Lower lobe of right lung (tissue), 2 donors: ENCODE data around the gene CELSR1. TPM values are rescaled to one million over a fixed set of nuclear protein-coding genes. Genes with fewer than 3 reads are reported as not detected.

Experiments used
- ATAC-seq, 2 donors: fragments of 200-7000 bp; cut with Tn5 transposase; one replicate each; pipeline ENCODE4 v1.9.1; 2020 to 2022; ENCODE audit warnings: mild to moderate bottlenecking in 2 of 2, moderate library complexity in 2 of 2
- DNase-seq: peaks from one replicate; pipeline ENCODE4 v3.0.0-alpha.2; 2020
- H3K27ac ChIP-seq: fragments of 200-600 bp; one replicate; pipeline ENCODE4 v1.8.0; 2022
- H3K27me3 ChIP-seq: fragments of 200-600 bp; one replicate; pipeline ENCODE4 v1.8.0; 2022; ENCODE audit warnings: low read depth
- H3K36me3 ChIP-seq: fragments of 200-600 bp; one replicate; pipeline ENCODE4 v1.8.0; 2022; ENCODE audit warnings: mild to moderate bottlenecking
- H3K4me1 ChIP-seq: fragments of 200-600 bp; one replicate; pipeline ENCODE4 v1.8.0; 2022
- H3K4me3 ChIP-seq: fragments of 200-600 bp; one replicate; pipeline ENCODE4 v1.8.0; 2022; ENCODE audit warnings: mild to moderate bottlenecking
- H3K9me3 ChIP-seq: fragments of 200-600 bp; one replicate; pipeline ENCODE4 v1.8.0; 2022
- CTCF ChIP-seq: fragments of 200-600 bp; IDR thresholded peaks from one replicate; pipeline ENCODE4 v1.8.0; 2022; ENCODE audit warnings: antibody characterized with exemption, mild to moderate bottlenecking
- intact Hi-C: fragments of 100-400 bp; cut with DNase I; formaldehyde crosslinking; loops from one replicate; pipeline ENCODE4 v1.11.0; 2022
- total RNA-seq: library from RNA; stranded (reverse); fragmentation: NEBNext Ultra II Directional; extraction: Animal tissue kit (Norgen Biotek cat#: 25700); gene quantifications from one replicate; pipeline ENCODE4 v1.2.1, GENCODE V29; 2021
- donor health status: DM: no; HTN: yes; CAD: no; lungs with severe emphysema.

Gene CELSR1
- total RNA-seq, 1 donor from 2014 or later, result 51.8 TPM

- Histone ChIP-seq H3K9me3 (no peaks in the 10 kb centered on the region), H3K36me3 (peaks cover 12% of the 10 kb centered on the region), H3K27me3 (no peaks in the 10 kb centered on the region), H3K4me3 (no peak overlapping the region), H3K27ac (no peak overlapping the region), H3K4me1 (peaks cover 14% of the 10 kb centered on the region)
- DNase-seq, result no peak
- intact Hi-C loops, result no loop called here
- no peak for TF ChIP-seq CTCF
- ATAC-seq, result no peak
Observed at GRCh38 chr22:46381142-46381541, 156.3 kb downstream of the CELSR1 start.

- TF ChIP-seq CTCF, result no peak
- no peak overlapping the region for H3K4me3 ChIP-seq
- peaks cover 12% of the 10 kb centered on the region for H3K36me3 ChIP-seq
- no peak overlapping the region for H3K27ac ChIP-seq
- ATAC-seq (no peak), DNase-seq (no peak)
- H3K9me3 ChIP-seq, result peaks cover 4% of the 10 kb centered on the region
- H3K4me1 ChIP-seq, result peaks cover 15% of the 10 kb centered on the region
- intact Hi-C loops, result no loop called here
- H3K27me3 ChIP-seq, result no peaks in the 10 kb centered on the region
Observed at GRCh38 chr22:46380581-46380980, 156.8 kb downstream of the CELSR1 start.

GRCh38 chr22:46380069-46380468 is 157.4 kb downstream of the CELSR1 start:
- Histone ChIP-seq H3K27me3 (no peaks in the 10 kb centered on the region), H3K4me3 (no peak overlapping the region), H3K27ac (no peak overlapping the region), H3K9me3 (peaks cover 4% of the 10 kb centered on the region), H3K36me3 (peaks cover 11% of the 10 kb centered on the region), H3K4me1 (peaks cover 16% of the 10 kb centered on the region)
- DNase-seq (no peak), ATAC-seq (no peak)
- no peak for TF ChIP-seq CTCF
- intact Hi-C loops, result no loop called here

GRCh38 chr22:46379066-46379930 is 158.1 kb downstream of the CELSR1 start:
- no peak for TF ChIP-seq CTCF
- intact Hi-C loops, result no loop called here
- H3K36me3 ChIP-seq, result peaks cover 6% of the 10 kb centered on the region
- H3K27ac ChIP-seq, result peak overlapping the region; percentile 83
- DNase-seq, result peak; percentile 63
- peak; percentile 32 to 37 for ATAC-seq
- H3K4me3 ChIP-seq, result no peak overlapping the region
- H3K4me1 ChIP-seq, result peaks cover 23% of the 10 kb centered on the region
- H3K27me3 ChIP-seq, result peaks cover 4% of the 10 kb centered on the region
- H3K9me3 ChIP-seq, result peaks cover 4% of the 10 kb centered on the region

- Histone ChIP-seq H3K4me1 (peaks cover 29% of the 10 kb centered on the region), H3K27ac (peak overlapping the region; percentile 83), H3K4me3 (no peak overlapping the region), H3K9me3 (peaks cover 4% of the 10 kb centered on the region), H3K36me3 (peaks cover 6% of the 10 kb centered on the region), H3K27me3 (peaks cover 4% of the 10 kb centered on the region)
- TF ChIP-seq CTCF, result no peak
- ATAC-seq, result no peak
- peak; percentile 52 for DNase-seq
- intact Hi-C loops, result no loop called here
Observed at GRCh38 chr22:46378426-46379065, 158.9 kb downstream of the CELSR1 start.
